GM23248 (cell line): ENCODE data around the gene FAM171A1. TPM values are rescaled to one million over a fixed set of nuclear protein-coding genes. Genes with fewer than 3 reads are reported as not detected.
A peak's percentile ranks its signal among the peaks of the same experiment; 100 is the strongest.

Experiments used
- DNase-seq: peaks from one replicate; pipeline ENCODE4 v3.0.0-alpha.2; 2015
- H2AFZ ChIP-seq: fragments of 200-600 bp; sonication (generic); 2 replicates; pipeline ENCODE4 v1.6.1; 2016; ENCODE audit warnings: antibody characterized with exemption
- H3F3A ChIP-seq: fragments of 200-600 bp; sonication (generic); 2 replicates; pipeline ENCODE4 v1.6.1; 2016; ENCODE audit warnings: mild to moderate bottlenecking, antibody characterized with exemption, mixed run types; ENCODE audit not compliant: insufficient read depth
- H3K27ac ChIP-seq: fragments of 200-600 bp; sonication (generic); 2 replicates; pipeline ENCODE4 v1.5.1; 2016; ENCODE audit warnings: mild to moderate bottlenecking
- H3K27me3 ChIP-seq: fragments of 200-600 bp; sonication (generic); replicated peaks from 2 replicates; pipeline ENCODE4 v1.6.1; 2016; ENCODE audit warnings: mild to moderate bottlenecking; ENCODE audit not compliant: insufficient read depth
- H3K36me3 ChIP-seq: fragments of 200-600 bp; sonication (generic); 2 replicates; pipeline ENCODE4 v1.6.1; 2016; ENCODE audit warnings: low read depth, mild to moderate bottlenecking
- H3K4me1 ChIP-seq: fragments of 200-600 bp; sonication (generic); 2 replicates; pipeline ENCODE4 v1.6.1; 2016; ENCODE audit warnings: mild to moderate bottlenecking; ENCODE audit not compliant: insufficient read depth
- H3K4me2 ChIP-seq: fragments of 200-600 bp; sonication (generic); one replicate; pipeline ENCODE4 v1.6.1; 2016; ENCODE audit warnings: mild to moderate bottlenecking; ENCODE audit not compliant: unreplicated experiment
- H3K4me3 ChIP-seq: fragments of 200-600 bp; sonication (generic); 2 replicates; pipeline ENCODE4 v1.5.1; 2016; ENCODE audit warnings: mild to moderate bottlenecking
- H3K79me2 ChIP-seq: fragments of 200-600 bp; sonication (generic); 2 replicates; pipeline ENCODE4 v1.6.1; 2016; ENCODE audit warnings: mild to moderate bottlenecking; ENCODE audit not compliant: insufficient read depth
- H3K9ac ChIP-seq: fragments of 200-600 bp; sonication (generic); 2 replicates; pipeline ENCODE4 v1.6.1; 2016; ENCODE audit warnings: mild to moderate bottlenecking
- H3K9me2 ChIP-seq: fragments of 200-600 bp; sonication (generic); 2 replicates; pipeline ENCODE4 v1.6.1; 2016; ENCODE audit warnings: mixed run types, mild to moderate bottlenecking, moderate library complexity; ENCODE audit not compliant: insufficient read depth
- H3K9me3 ChIP-seq: fragments of 200-600 bp; sonication (generic); one replicate; pipeline ENCODE4 v1.6.1; 2017; ENCODE audit warnings: low read depth
- H4K20me1 ChIP-seq: fragments of 200-600 bp; sonication (generic); 2 replicates; pipeline ENCODE4 v1.6.0; 2016; ENCODE audit not compliant: insufficient read depth
- EZH2 ChIP-seq: fragments of 200-600 bp; sonication (generic); IDR thresholded peaks from 2 replicates; pipeline ENCODE4 v1.6.1; 2018; ENCODE audit warnings: antibody characterized with exemption, mild to moderate bottlenecking; ENCODE audit not compliant: insufficient read depth, poor library complexity, severe bottlenecking
- EZH2phosphoT487 ChIP-seq: fragments of 200-600 bp; sonication (generic); IDR thresholded peaks from 2 replicates; pipeline ENCODE4 v1.6.1; 2018; ENCODE audit warnings: antibody characterized with exemption, moderate library complexity, mild to moderate bottlenecking, low read depth; ENCODE audit not compliant: insufficient read depth
- WGBS, 2 experiments: methylation state at CpG; one replicate each; pipeline ENCODE4 v1.1.6; 2015 to 2017; ENCODE audit warnings: low lambda C conversion rate in 2 of 2, low coverage in 1 of 2; ENCODE audit errors: missing lambda C conversion rate in 2 of 2; 5-methylcytosine and 5-hydroxymethylcytosine counted together
- in situ Hi-C: fragments of 300-500 bp; cut with MboI; formaldehyde crosslinking; loops from 2 replicates; pipeline ENCODE4 v1.15.0; 2020
- polyA plus RNA-seq: library from polyadenylated mRNA; unstranded; fragments of >200 nt; fragmentation: Nextera tagmentation; extraction: Ambion mirVana; gene quantifications from 2 replicates; pipeline ENCODE4 v1.2.1, GENCODE V29; 2016
- total RNA-seq: library from RNA; depleted of rRNA; stranded (reverse); fragments of >200 nt; shearing (Covaris generic); gene quantifications from 2 replicates; pipeline ENCODE4 v1.2.3, GENCODE V29; 2014

Gene FAM171A1
- total and polyA plus RNA-seq, 2 experiments from 2014 or later = 11.2 to 25.2 TPM

GRCh38 chr10:15182540-15183207 is 188.4 kb downstream of the FAM171A1 start:
- WGBS, 2 experiments = 17 to 21% methylated on average over 8 of the region's 8 CpGs
- in situ Hi-C loops = no loop called here
- no peaks in the 10 kb centered on the region for H3K9me3 ChIP-seq
- TF ChIP-seq EZH2 = no peak
- TF ChIP-seq EZH2phosphoT487 = no peak
- peak overlapping the region; percentile 55 for H3K4me3 ChIP-seq
- H3K27ac ChIP-seq = peak overlapping the region; percentile 56
- no peaks in the 10 kb centered on the region for H3K36me3 ChIP-seq
- no peaks in the 10 kb centered on the region for H3K27me3 ChIP-seq
- H3K9me2 ChIP-seq = no peaks in the 10 kb centered on the region
- peak; percentile 60 for DNase-seq
- no peaks in the 10 kb centered on the region for H3K79me2 ChIP-seq
- H3K4me2 ChIP-seq = peak overlapping the region; percentile 69
- peaks cover 19% of the 10 kb centered on the region for H3K4me1 ChIP-seq
- peak overlapping the region; percentile 52; the same call in 1 of the 2 replicates for H3K9ac ChIP-seq
- H3F3A ChIP-seq = 0 out of 2 replicates have a peak, but pooled peaks cover 9% of the 10 kb centered on the region
- peak overlapping the region; percentile 79 for H2AFZ ChIP-seq
- no peaks in the 10 kb centered on the region for H4K20me1 ChIP-seq

- Histone ChIP-seq H3F3A (0 out of 2 replicates have a peak, but pooled peaks cover 9% of the 10 kb centered on the region), H3K4me1 (peaks cover 19% of the 10 kb centered on the region), H3K4me2 (no peak overlapping the region), H3K9me3 (no peaks in the 10 kb centered on the region), H3K9ac (no peak overlapping the region), H3K79me2 (no peaks in the 10 kb centered on the region), H3K4me3 (no peak overlapping the region), H3K27ac (no peak overlapping the region), H3K27me3 (no peaks in the 10 kb centered on the region), H2AFZ (no peak overlapping the region), H3K36me3 (no peaks in the 10 kb centered on the region), H4K20me1 (no peaks in the 10 kb centered on the region), H3K9me2 (no peaks in the 10 kb centered on the region)
- in situ Hi-C loops = no loop called here
- no peak for TF ChIP-seq EZH2phosphoT487
- TF ChIP-seq EZH2 = no peak
- 79 to 80% methylated on average over 2 of the region's 2 CpGs for WGBS, 2 experiments
- no peak for DNase-seq
Observed at GRCh38 chr10:15181576-15182156, 189.4 kb downstream of the FAM171A1 start.

- no peaks in the 10 kb centered on the region for H4K20me1 ChIP-seq
- peaks cover 19% of the 10 kb centered on the region for H3K4me1 ChIP-seq
- no peak overlapping the region for H3K27ac ChIP-seq
- no peak overlapping the region for H3K4me2 ChIP-seq
- H3K9me3 ChIP-seq = no peaks in the 10 kb centered on the region
- TF ChIP-seq EZH2phosphoT487 (no peak), EZH2 (no peak)
- peak; percentile 54 for DNase-seq
- no peaks in the 10 kb centered on the region for H3K36me3 ChIP-seq
- H3K79me2 ChIP-seq = no peaks in the 10 kb centered on the region
- H3F3A ChIP-seq = 0 out of 2 replicates have a peak, but pooled peaks cover 9% of the 10 kb centered on the region
- H3K27me3 ChIP-seq = no peaks in the 10 kb centered on the region
- WGBS, 2 experiments = 52 to 54% methylated on average over 5 of the region's 5 CpGs
- no peak overlapping the region; the same call in 1 of the 2 replicates for H2AFZ ChIP-seq
- no peak overlapping the region for H3K4me3 ChIP-seq
- in situ Hi-C loops = no loop called here
- H3K9me2 ChIP-seq = no peaks in the 10 kb centered on the region
- H3K9ac ChIP-seq = no peak overlapping the region
Observed at GRCh38 chr10:15180736-15181135, 190.4 kb downstream of the FAM171A1 start.

- Histone ChIP-seq H3K4me1 (peaks cover 4% of the 10 kb centered on the region; the same call in 1 of the 2 replicates), H3K9ac (no peak overlapping the region), H4K20me1 (no peaks in the 10 kb centered on the region), H3K27me3 (no peaks in the 10 kb centered on the region), H2AFZ (no peak overlapping the region), H3F3A (no peaks in the 10 kb centered on the region), H3K9me3 (no peaks in the 10 kb centered on the region), H3K79me2 (no peaks in the 10 kb centered on the region), H3K4me2 (no peak overlapping the region), H3K27ac (no peak overlapping the region), H3K4me3 (no peak overlapping the region), H3K36me3 (no peaks in the 10 kb centered on the region), H3K9me2 (no peaks in the 10 kb centered on the region)
- 95 to 100% methylated on average over 3 of the region's 3 CpGs for WGBS, 2 experiments
- TF ChIP-seq EZH2phosphoT487 (no peak), EZH2 (no peak)
- in situ Hi-C loops = no loop called here
- no peak for DNase-seq
Observed at GRCh38 chr10:15176269-15176668, 194.8 kb downstream of the FAM171A1 start.
